Peyer's patch (tissue), 4 donors: ENCODE results near the gene LINGO3.

ENCODE experiments used
- CTCF ChIP-seq, 6 experiments: fragments of 450-650 bp in 4 of 6; fragments of 200-600 bp in 2 of 6; sonication (generic) in 1 of 6; IDR thresholded peaks; one replicate each; pipeline ENCODE4 v1.5.1; 2017 to 2019; ENCODE audit warnings: antibody characterized with exemption in 6 of 6, mild to moderate bottlenecking in 3 of 6, moderate library complexity in 1 of 6
- POLR2A ChIP-seq, 2 donors: fragments of 450-650 bp; IDR thresholded peaks; one replicate each; pipeline ENCODE4 v1.5.1; 2017; ENCODE audit warnings: antibody characterized with exemption in 2 of 2, mild to moderate bottlenecking in 2 of 2, moderate library complexity in 2 of 2

DNA sequence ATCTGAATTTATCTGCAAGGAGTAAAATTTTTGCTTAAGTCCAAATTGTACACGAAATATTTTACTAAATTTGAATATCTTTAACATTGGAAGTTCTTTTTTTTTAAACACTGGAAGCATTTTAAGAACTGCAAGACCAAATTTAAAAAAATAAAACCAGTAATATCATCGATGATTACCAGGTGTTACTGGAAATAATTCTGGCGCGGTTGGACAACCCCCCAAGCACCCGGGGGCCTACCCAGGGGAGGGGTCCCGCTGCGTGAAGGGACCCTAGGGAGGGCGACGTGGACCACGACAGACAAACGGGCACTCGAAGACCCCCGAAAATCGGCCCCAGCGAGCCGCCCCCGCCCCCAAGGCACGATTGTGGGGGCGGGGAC is 39.1 kb downstream of the LINGO3 start:
- TF ChIP-seq CTCF (IDR thresholded peaks at IDR 0.05) = no peak
- no peak for TF ChIP-seq POLR2A (IDR thresholded peaks at IDR 0.05)
